Astrocyte of the hippocampus (primary cell): ENCODE results near the gene SIDT1.
A peak's percentile ranks its signal among the peaks of the same experiment; 100 is the strongest.
"Not testable (repeated sequence)": the region's sequence is repeated elsewhere in the genome, so short reads cannot be mapped to it uniquely, and the experiment has no call there.

Experiments
- DNase-seq: peaks from one replicate; pipeline ENCODE4 v3.0.0; 2011; ENCODE audit warnings: low read depth, low spot score

The SIDT1 gene

DNA sequence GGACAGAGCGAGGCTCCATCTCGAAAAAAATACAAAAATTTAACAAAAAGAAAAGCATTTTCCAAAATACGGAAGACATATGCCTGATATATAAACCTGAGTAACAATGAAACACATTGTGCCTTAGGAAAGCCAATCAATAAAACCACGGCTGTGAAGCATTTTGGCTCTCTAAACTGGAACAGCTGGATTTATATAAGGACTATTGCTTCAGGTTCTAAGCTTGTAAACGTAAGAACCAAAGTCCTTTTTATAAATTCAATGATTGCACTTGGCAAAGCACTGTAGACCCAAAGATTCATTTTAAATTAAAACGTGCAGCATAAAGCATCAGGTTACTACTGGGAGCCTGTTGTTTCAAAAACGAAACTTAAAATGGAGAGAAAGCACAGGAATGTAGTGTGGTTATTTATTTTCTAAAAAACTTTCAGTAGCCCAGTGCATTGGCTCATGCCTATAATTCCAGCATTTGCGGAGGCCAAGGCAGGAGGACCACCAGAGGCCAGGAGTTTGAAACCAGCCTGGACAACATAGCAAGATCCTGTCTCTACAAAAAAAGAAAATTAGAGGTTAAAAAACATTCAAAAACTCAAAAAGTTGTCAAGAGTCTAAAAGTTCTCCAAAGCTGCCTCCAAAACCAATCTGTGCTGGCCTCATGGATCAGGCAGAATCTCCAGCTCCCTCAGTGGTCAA lies 102.6 kb downstream of the SIDT1 start:
- no peak for DNase-seq

DNA sequence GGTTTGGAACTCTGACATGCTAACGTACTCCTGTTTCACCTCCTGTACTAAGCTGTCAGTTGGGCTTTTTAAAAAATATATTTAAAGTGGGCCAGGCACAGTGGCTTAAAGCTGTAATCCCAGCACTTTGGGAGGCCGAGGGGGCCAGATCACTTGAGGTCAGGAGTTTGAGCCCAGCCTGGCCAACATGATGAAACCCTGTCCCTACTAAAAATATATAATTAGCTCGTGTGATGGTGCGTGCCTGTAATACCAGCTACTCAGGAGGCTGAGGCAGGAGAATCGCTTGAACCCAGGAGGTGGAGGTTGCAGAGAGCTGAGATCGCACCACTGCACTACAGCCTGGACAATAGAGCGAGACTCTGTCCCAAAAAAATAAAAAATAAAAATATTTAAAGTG lies 103.7 kb downstream of the SIDT1 start:
- not testable (repeated sequence) for DNase-seq

GRCh38 chr3:113637756-113638155 lies 105.4 kb downstream of the SIDT1 start:
- no peak for DNase-seq

- no peak for DNase-seq
Observed at GRCh38 chr3:113638910-113639309, 106.6 kb downstream of the SIDT1 start.

GRCh38 chr3:113643583-113643982 lies 111.2 kb downstream of the SIDT1 start:
- DNase-seq: no peak

DNA sequence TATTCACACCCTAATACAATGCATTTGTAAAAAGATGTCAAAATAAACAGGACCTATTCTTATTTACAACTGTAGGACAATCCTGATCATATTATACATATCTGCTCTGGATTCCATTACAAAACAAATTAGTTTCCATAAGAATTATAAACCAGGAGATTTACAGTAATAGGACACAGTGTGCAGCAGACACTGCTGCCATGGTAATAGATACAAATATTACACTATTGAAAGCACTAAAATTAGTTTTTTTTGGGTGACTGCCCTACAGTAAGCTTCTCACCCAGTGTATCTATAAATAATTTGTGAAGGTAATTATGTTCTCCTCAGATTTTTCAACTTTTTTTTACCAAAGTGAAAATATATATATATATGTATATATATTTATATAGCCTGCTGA lies 116.2 kb downstream of the SIDT1 start:
- DNase-seq: no peak

DNA sequence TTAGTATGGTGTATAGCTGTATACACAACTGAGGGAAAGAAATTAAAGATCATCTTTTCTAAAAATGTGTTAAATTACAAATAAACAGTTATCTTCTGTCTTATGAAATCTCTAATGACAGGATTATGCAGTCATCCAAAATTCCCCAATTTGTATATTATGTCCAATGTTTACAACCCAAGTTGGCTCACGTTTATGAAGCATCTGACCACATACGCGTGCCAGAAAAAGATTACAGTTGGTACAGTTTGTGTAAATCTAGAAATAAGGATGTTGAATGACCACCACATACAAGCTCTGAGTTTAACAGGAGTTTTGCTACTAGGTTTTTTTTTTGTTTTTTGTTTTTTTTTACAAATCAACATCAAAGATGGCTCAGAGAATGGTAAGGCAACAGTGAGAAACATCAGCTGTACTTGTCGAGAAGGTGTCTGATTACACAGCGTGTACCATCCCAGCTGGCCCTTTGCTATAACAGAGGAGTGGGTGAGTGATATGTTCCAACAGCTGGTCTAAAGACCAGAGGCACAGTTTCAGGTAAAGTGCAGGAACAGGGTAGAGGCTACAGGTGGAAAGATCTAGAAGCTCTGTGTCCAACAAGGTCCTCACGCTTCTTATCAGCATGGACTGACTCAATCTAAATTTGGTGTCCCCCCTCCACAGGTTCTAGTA lies 117.0 kb downstream of the SIDT1 start:
- no peak for DNase-seq

- DNase-seq: no peak
Observed at GRCh38 chr3:113654310-113654709, 122.0 kb downstream of the SIDT1 start.

DNA sequence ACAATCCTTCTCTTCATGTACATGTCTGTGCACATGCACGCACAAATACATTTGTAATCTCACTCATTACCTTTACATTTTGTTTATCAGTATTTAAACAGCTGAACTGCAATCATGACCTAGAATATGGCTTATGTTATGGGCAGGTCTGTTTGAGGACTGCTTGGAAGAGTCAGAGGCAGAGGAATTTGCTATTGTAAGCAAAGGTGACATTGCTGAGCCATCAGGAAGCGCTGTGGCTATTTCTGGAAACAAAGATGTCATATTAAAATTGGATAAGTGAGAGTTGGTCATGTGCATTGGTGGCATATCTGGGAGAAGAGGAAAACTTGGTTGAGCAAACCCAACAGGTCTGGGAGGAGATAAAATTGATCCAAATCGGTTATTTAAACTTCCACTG lies 122.5 kb downstream of the SIDT1 start:
- DNase-seq: no peak

- DNase-seq: no peak
Observed at GRCh38 chr3:113658107-113658506, 125.8 kb downstream of the SIDT1 start.

DNA sequence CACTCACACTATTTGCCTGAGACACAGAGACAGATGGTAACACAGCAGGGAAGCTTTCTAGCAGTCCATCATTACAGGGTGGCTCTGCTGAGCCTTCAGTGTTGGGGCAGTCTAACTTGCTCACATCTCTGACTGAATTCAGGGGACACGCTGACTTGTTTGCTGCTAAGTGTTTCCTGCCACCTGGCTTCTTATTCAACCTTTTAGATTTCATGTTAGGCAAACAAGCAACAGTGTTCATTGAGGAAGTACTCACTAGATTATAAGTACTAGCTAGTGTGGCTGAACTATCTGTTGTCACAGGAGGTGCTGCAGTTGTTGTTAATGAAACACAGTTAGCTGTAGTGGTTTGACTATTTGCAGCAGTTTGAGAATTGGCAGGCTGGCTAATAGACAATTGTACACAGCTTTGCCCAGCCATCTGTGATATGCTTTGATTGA lies 126.8 kb downstream of the SIDT1 start:
- no peak for DNase-seq

DNA sequence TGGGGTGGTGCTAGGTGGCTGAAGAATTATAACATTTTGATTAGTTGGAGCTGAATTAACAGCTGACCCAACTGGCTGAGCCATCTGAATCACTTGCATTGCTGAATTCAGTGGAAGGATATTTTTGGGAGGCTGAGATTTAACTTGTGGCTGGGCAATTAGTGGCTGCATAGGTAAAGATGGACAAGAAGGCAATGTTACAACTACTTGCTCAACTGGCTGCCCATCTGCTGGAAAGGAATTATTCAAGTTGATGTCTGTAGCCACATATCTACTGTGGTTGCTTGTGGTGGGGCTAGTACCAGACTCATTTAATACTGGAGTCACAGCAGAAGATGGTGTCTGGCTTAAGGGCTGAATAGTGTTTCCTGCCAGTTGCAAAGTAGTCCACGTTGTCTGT lies 127.6 kb downstream of the SIDT1 start:
- DNase-seq: no peak

GRCh38 chr3:113660458-113660857 lies 128.1 kb downstream of the SIDT1 start:
- no peak for DNase-seq

- DNase-seq: no peak
Observed at GRCh38 chr3:113660896-113661295, 128.5 kb downstream of the SIDT1 start.

GRCh38 chr3:113662824-113663223 lies 130.5 kb downstream of the SIDT1 start:
- DNase-seq: no peak

DNA sequence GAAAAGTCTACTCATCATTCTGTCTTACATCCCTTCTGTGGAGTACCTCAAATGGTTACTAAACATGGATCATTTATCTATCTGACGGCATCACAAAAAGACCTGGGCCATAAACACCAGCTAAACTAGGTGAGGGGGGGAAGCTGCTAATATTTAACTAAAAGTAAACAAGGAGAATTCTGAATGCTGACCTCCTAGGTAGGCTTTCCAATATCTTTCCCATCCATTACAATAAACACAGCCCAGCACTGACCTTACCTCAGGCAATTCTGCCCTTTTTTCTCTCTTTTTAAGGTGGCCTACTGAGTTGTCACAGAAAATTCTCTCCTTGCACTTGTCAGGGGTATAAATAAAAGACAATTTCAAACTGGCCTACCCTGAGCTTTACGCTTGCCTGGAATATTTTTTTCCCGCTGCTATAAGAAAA lies 131.0 kb downstream of the SIDT1 start:
- DNase-seq: no peak

GRCh38 chr3:113663761-113664160 lies 131.4 kb downstream of the SIDT1 start:
- DNase-seq: no peak

DNA sequence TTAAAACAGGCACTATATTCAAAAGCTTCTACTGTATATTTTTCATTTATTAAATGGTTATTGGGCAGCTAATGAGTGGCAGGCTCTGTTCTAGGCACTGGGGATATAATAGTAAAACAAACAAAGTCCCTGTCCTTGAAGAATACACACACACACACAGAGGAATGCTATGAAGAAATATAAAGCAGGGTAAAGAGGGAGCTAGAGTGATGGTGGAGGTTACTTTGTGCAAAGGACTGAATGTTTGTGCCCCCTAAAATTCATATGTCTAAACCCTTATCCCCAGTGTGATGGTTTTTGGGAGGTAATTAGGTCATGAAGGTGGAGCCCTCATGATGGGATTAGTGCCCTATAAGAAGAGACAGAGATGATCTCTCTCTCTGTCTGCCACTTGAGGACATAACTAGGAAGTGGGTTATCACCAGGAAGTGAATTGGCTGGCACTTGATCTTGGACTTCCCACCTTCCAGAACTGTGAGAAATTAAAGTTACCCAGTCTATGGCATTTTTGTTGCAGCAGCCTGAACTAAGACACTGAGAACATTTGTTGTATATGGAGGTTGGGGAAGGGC lies 132.3 kb downstream of the SIDT1 start:
- DNase-seq: no peak

DNA sequence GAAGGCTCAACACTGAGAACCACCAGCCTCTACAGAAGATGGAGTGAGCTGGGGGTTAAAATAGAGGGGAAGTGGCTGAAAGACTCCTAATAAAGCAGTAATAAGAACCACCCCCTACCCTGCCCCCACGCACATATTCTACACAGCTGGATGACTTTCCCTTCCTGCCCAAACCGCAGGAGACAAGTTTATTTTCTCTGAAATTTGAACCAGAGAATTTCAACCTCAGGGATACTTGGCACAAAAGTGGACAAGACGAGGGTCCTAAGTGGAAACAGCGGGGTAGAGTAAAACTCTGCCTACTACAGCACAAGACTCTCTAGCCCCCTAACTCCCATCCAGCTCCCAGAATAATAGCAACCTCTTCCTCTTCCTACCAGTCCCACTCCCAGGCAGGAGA lies 135.7 kb downstream of the SIDT1 start:
- DNase-seq: peak; percentile 1

DNA sequence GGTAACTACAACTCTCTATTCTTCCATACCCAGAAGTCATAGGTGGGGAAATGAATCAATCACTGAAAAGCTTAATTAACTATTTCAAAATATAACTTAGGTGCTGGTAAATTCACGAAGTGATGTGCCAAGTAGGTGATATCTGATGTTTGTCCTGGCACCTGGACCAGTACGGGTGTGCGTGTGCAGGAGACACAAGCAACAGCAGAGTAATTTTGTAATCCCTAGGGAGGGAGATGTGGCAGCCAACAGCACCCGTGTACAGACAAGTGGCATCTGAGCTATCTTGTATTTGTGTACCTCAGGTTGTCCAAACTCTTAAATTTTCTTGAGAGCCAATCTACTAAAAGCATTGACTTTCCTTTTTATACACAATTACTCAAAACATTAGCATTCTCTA lies 141.2 kb downstream of the SIDT1 start:
- no peak for DNase-seq

DNA sequence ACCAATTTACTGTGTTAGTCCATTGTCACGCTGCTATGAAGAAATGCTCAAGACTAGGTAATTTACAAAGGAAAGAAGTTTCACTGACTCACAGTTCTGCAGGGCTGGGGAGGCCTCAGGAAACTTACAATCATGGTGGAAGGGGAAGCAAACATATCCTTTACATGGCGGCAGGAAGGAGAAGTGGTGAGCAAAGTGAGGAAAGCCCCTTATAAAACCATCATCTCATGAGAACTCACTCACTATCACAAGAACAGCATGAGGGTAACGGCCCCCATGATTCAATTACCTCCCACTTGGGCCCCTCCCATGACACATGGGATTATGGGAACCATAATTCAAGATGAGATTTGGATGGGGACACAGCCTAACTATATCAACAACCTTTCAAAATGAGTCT lies 143.9 kb downstream of the SIDT1 start:
- DNase-seq: no peak

- no peak for DNase-seq
Observed at GRCh38 chr3:113677737-113678136, 145.4 kb downstream of the SIDT1 start.

GRCh38 chr3:113678773-113679172 lies 146.4 kb downstream of the SIDT1 start:
- no peak for DNase-seq
